ENCODE data around the gene ATAD3B. TPM values are rescaled to one million over a fixed set of nuclear protein-coding genes. Genes with fewer than 3 reads are reported as not detected.
"Not testable (repeated sequence)": the region's sequence is repeated elsewhere in the genome, so short reads cannot be mapped to it uniquely, and the experiment has no call there.

The ATAD3B gene
- total RNA-seq, 2 experiments from 2014 or later: 41.5 to 49.6 TPM

DNA sequence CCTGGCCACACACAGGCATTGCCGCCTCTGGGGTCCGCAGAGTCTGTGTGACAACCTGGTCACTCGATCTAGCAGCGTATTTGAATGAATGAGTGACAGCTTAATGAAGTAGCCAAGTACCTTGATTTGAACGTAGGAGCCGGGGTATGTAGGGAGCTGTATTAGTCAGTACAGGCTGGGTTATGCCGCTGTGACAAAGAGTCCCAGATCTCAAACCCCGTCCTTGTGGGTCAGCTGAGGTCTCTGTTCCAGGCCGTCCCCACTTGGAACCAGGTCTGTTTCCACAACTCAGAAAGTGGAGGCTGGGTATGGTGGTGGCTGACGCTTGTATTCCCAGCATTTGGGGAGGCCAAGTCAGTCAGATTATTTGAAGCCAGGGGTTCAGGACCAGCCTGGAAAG, 20.0 kb downstream of the ATAD3B start:
- peaks cover 66% of the 10 kb centered on the region for H3K36me3 Mint-ChIP-seq (ENCODE audit: low read depth)
- DNase-seq: no peak
- no peak overlapping the region for H3K27ac Mint-ChIP-seq
- no peak for ATAC-seq
- H3K9me3 Mint-ChIP-seq (ENCODE audit: insufficient read depth): peaks cover 4% of the 10 kb centered on the region
- no peaks in the 10 kb centered on the region for H3K4me1 Mint-ChIP-seq (ENCODE audit: low read depth)
- H3K4me3 Mint-ChIP-seq: no peak overlapping the region
- H3K27me3 Mint-ChIP-seq (ENCODE audit: low read depth): no peaks in the 10 kb centered on the region
- CTCF ChIA-PET: no interaction called here
- POLR2A ChIA-PET: no interaction called here

DNA sequence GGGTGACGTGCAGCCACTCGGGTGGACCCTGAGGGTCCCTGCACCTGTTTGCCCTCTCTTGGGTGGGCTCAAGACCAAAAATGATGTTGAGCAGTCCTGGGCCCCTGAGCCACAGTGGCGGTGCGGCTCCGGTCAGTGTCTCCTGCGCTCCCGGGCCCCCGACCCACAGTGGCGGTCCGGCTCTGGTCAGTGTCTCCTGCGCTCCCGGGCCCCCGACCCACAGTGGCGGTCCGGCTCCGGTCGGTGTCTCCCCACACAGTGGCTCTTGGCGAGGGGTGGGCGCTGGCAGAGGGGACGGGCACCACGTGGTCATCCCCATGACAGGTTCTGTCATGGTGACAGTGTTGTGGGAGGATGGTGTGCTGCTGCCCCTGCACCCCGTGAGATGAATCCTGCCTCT, 22.7 kb downstream of the ATAD3B start:
- ATAC-seq; POLR2A ChIA-PET; H3K27ac Mint-ChIP-seq; DNase-seq; H3K9me3 Mint-ChIP-seq (ENCODE audit: insufficient read depth); H3K4me3 Mint-ChIP-seq; H3K4me1 Mint-ChIP-seq (ENCODE audit: low read depth); CTCF ChIA-PET; H3K27me3 Mint-ChIP-seq (ENCODE audit: low read depth): not testable (repeated sequence)
- H3K36me3 Mint-ChIP-seq (ENCODE audit: low read depth): peaks cover 47% of the 10 kb centered on the region

DNA sequence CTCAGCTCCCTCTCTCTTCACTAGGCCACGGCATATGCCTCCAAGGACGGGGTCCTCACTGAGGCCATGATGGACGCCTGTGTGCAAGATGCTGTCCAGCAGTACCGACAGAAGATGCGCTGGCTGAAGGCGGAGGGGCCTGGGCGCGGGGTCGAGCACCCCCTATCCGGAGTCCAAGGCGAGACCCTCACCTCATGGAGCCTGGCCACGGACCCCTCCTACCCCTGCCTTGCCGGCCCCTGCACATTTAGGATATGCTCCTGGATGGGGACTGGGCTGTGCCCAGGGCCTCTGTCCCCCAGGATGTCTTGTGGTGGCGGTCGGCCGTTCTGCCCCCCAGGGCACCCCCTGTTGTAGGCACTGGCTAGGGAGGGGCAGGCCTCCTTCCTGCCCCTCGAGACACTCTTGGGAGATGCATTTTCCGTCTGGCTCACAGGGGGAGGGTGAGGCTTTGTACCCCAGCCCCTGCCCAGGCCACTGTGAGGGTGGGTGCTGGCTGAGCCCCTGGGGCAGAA, 24.0 kb downstream of the ATAD3B start:
- H3K4me3 Mint-ChIP-seq; H3K27me3 Mint-ChIP-seq (ENCODE audit: low read depth); H3K9me3 Mint-ChIP-seq (ENCODE audit: insufficient read depth); POLR2A ChIA-PET; CTCF ChIA-PET; H3K27ac Mint-ChIP-seq; DNase-seq; ATAC-seq; H3K4me1 Mint-ChIP-seq (ENCODE audit: low read depth): not testable (repeated sequence)
- peaks cover 36% of the 10 kb centered on the region for H3K36me3 Mint-ChIP-seq (ENCODE audit: low read depth)

DNA sequence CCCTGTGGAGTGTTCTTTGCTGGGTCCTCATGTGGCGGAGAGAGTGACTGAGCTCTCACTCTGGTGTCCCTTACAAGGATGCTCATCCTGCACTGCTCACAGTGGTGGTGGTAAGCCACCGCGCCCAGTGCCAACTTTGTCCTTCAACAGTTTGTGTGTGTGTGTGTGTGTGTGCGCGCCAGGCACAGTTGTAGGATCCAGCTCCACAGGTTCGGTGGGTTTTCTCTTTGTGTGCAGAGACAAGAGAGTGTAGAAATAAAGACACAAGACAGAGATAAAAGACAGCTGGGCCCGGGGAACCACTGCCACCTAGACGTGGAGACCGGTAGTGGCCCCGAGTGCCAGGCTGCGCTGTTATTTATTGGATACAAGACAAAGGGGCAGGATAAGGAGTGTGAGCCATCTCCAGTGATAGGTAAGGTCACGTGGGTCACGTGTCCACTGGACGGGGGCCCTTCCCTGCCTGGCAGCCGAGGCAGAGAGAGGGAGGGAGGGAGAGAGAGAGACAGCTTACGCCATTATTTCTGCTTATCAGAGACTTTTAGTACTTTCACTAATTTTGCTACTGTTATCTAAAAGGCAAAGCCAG, 33.3 kb downstream of the ATAD3B start:
- ChIA-PET CTCF (interaction anchor here (0.7 to 2.0 kb wide), 14 partner anchors 10 to 491 kb away, joined by 3 to 13 read pairs (median 5); partner anchors contain the start of genes CCNL2 and ISG15), POLR2A (interaction anchor here (1.6 kb wide), 1 partner anchor 97 kb away, joined by 4 read pairs; the partner anchor contains the start of gene MRPL20)
- DNase-seq (peak; percentile 85), ATAC-seq (peak; percentile 82)
- H3K4me1 Mint-ChIP-seq (ENCODE audit: low read depth): peaks cover 18% of the 10 kb centered on the region
- not testable (repeated sequence) for H3K9me3 Mint-ChIP-seq (ENCODE audit: insufficient read depth); H3K27me3 Mint-ChIP-seq (ENCODE audit: low read depth); H3K36me3 Mint-ChIP-seq (ENCODE audit: low read depth)
- H3K27ac Mint-ChIP-seq: peak overlapping the region; percentile 88
- peak overlapping the region; percentile 50 for H3K4me3 Mint-ChIP-seq

DNA sequence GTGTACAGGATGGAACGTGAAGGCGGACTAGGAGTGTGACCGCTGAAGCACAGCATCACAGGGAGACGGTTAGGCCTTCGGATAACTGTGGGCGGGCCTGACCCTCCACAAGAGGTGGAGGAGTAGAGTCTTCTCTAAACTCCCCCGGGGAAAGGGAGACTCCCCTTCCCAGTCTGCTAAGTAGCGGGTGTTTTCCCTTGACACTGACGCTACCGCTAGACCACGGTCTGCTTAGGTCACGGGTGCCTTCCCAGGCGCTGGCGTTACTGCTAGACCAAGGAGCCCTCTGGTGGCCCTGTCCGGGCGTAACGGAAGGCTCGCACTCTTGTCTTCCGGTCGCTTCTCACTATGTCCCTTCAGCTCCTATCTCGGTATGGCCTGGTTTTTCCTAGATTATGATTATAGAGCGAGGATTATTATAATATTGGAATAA, 33.8 kb downstream of the ATAD3B start:
- not testable (repeated sequence) for H3K36me3 Mint-ChIP-seq (ENCODE audit: low read depth); H3K27me3 Mint-ChIP-seq (ENCODE audit: low read depth); H3K9me3 Mint-ChIP-seq (ENCODE audit: insufficient read depth)
- ATAC-seq (peak; percentile 43), DNase-seq (peak; percentile 34)
- Mint-ChIP-seq H3K4me3 (peak overlapping the region; percentile 50), H3K27ac (peak overlapping the region; percentile 88), H3K4me1 (ENCODE audit: low read depth) (peaks cover 18% of the 10 kb centered on the region)
- ChIA-PET CTCF (interaction anchor here (1.2 to 2.0 kb wide), 10 partner anchors 31 to 492 kb away, joined by 3 to 13 read pairs (median 6); partner anchors contain the start of genes CCNL2 and ISG15), POLR2A (interaction anchor here (1.6 kb wide), 1 partner anchor 98 kb away, joined by 4 read pairs; the partner anchor contains the start of gene MRPL20)

DNA sequence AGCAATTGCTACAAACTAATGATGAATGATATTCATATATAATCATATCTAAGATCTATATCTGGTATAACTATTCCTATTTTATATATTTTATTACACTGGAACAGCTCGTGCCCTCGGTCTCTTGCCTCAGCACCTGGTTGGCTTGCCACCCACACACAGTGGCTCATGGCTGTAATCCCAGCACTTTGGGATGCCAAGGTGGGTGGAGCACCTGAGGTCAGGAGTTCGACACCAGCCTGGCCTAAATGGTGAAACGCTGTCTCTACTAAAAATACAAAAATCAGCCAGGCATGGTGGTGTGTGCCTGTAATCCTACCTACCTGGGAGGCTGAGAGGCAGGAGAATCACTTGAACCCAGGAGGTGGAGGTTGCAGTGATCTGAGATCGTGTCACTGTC, 34.2 kb downstream of the ATAD3B start:
- H3K9me3 Mint-ChIP-seq (ENCODE audit: insufficient read depth); H3K4me3 Mint-ChIP-seq; DNase-seq; H3K27me3 Mint-ChIP-seq (ENCODE audit: low read depth); H3K36me3 Mint-ChIP-seq (ENCODE audit: low read depth); ATAC-seq; H3K27ac Mint-ChIP-seq: not testable (repeated sequence)
- CTCF ChIA-PET: interaction anchor here (1.4 to 2.0 kb wide), 2 partner anchors 106 to 492 kb away, joined by 4 to 13 read pairs; partner anchors contain the start of genes CCNL2 and ISG15
- H3K4me1 Mint-ChIP-seq (ENCODE audit: low read depth): peaks cover 20% of the 10 kb centered on the region
- POLR2A ChIA-PET: interaction anchor here (1.6 kb wide), 1 partner anchor 98 kb away, joined by 4 read pairs; the partner anchor contains the start of gene MRPL20

- Mint-ChIP-seq H3K9me3 (ENCODE audit: insufficient read depth) (no peaks in the 10 kb centered on the region), H3K27ac (no peak overlapping the region), H3K4me3 (no peak overlapping the region), H3K36me3 (ENCODE audit: low read depth) (no peaks in the 10 kb centered on the region), H3K27me3 (ENCODE audit: low read depth) (no peaks in the 10 kb centered on the region), H3K4me1 (ENCODE audit: low read depth) (peaks cover 24% of the 10 kb centered on the region)
- no peak for DNase-seq
- ATAC-seq: no peak
- POLR2A ChIA-PET: no interaction called here
- CTCF ChIA-PET: no interaction called here
Observed at GRCh38 chr1:1507305-1507704, 35.7 kb downstream of the ATAD3B start.

- H3K27me3 Mint-ChIP-seq (ENCODE audit: low read depth); ATAC-seq; H3K4me3 Mint-ChIP-seq; H3K27ac Mint-ChIP-seq; CTCF ChIA-PET; DNase-seq; H3K9me3 Mint-ChIP-seq (ENCODE audit: insufficient read depth); POLR2A ChIA-PET; H3K36me3 Mint-ChIP-seq (ENCODE audit: low read depth): not testable (repeated sequence)
- H3K4me1 Mint-ChIP-seq (ENCODE audit: low read depth): peaks cover 28% of the 10 kb centered on the region
Observed at GRCh38 chr1:1508775-1509464, 37.4 kb downstream of the ATAD3B start.

GRCh38 chr1:1509465-1509850, 37.9 kb downstream of the ATAD3B start:
- POLR2A ChIA-PET; DNase-seq; H3K27me3 Mint-ChIP-seq (ENCODE audit: low read depth); ATAC-seq; H3K36me3 Mint-ChIP-seq (ENCODE audit: low read depth); H3K4me3 Mint-ChIP-seq; H3K27ac Mint-ChIP-seq; H3K9me3 Mint-ChIP-seq (ENCODE audit: insufficient read depth); CTCF ChIA-PET: not testable (repeated sequence)
- peaks cover 30% of the 10 kb centered on the region for H3K4me1 Mint-ChIP-seq (ENCODE audit: low read depth)

GRCh38 chr1:1510912-1511532, 39.5 kb downstream of the ATAD3B start:
- no peaks in the 10 kb centered on the region for H3K9me3 Mint-ChIP-seq (ENCODE audit: insufficient read depth)
- peak; percentile 36 for DNase-seq
- H3K27me3 Mint-ChIP-seq (ENCODE audit: low read depth): no peaks in the 10 kb centered on the region
- CTCF ChIA-PET: no interaction called here
- peak overlapping the region; percentile 91 for H3K27ac Mint-ChIP-seq
- H3K36me3 Mint-ChIP-seq (ENCODE audit: low read depth): peaks cover 6% of the 10 kb centered on the region
- POLR2A ChIA-PET: interaction anchor here (0.5 kb wide), 1 partner anchor 103 kb away, joined by 3 read pairs; the partner anchor contains the start of gene MRPL20
- ATAC-seq: no peak
- peak overlapping the region; percentile 79 for H3K4me3 Mint-ChIP-seq
- peaks cover 18% of the 10 kb centered on the region for H3K4me1 Mint-ChIP-seq (ENCODE audit: low read depth)

GRCh38 chr1:1511533-1512285, 40.1 kb downstream of the ATAD3B start, which contains the start of gene ATAD3A:
TSS of gene ATAD3A (plus strand) at chr1:1512162. CDS start at chr1:1512269, 107 bp downstream.
- DNase-seq (peak; percentile 97), ATAC-seq (peak; percentile 92)
- H3K27me3 Mint-ChIP-seq (ENCODE audit: low read depth): no peaks in the 10 kb centered on the region
- peaks cover 6% of the 10 kb centered on the region for H3K36me3 Mint-ChIP-seq (ENCODE audit: low read depth)
- peak within 1 kb of the TSS; percentile 91 for H3K27ac Mint-ChIP-seq
- H3K4me3 Mint-ChIP-seq: peak within 1 kb of the TSS; percentile 79
- POLR2A ChIA-PET: interaction anchor here (0.5 kb wide), 1 partner anchor 104 kb away, joined by 3 read pairs; the partner anchor contains the start of gene MRPL20
- CTCF ChIA-PET: no interaction called here
- H3K9me3 Mint-ChIP-seq (ENCODE audit: insufficient read depth): no peaks in the 10 kb centered on the region
- H3K4me1 Mint-ChIP-seq (ENCODE audit: low read depth): peaks cover 17% of the 10 kb centered on the region
